Measurements from ENCODE around the gene ZFR.
"Not testable (repeated sequence)": the region's sequence is repeated elsewhere in the genome, so short reads cannot be mapped to it uniquely, and the experiment has no call there.

Gene ZFR

DNA sequence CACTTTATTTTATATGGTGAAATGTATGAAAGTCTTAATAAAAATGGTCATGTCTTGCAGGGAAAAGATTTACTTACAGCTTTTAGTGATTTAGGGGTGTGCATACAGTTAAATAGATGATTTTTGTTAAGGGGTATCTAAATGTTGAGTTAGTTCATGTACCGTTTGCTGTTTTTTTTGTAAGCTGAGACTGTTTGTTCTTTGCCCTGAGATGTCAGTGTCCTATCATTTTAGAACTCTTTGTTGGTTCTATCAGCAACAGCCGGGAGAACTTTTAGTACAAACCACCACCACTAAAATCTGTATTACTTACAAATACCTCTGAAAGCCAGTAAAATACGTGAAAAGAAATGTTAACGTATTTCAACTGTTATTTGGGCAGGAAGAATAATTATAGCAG lies 75.5 kb downstream of the ZFR start:
- no peak for TF ChIP-seq CTCF (IDR thresholded peaks at IDR 0.05; ENCODE audit: control insufficient read depth, extremely low read depth, insufficient read depth)
- DNase-seq (ENCODE audit: low read depth) = no peak
- no peak overlapping the region for H3K4me3 ChIP-seq (ENCODE audit: low read depth, low read length)

DNA sequence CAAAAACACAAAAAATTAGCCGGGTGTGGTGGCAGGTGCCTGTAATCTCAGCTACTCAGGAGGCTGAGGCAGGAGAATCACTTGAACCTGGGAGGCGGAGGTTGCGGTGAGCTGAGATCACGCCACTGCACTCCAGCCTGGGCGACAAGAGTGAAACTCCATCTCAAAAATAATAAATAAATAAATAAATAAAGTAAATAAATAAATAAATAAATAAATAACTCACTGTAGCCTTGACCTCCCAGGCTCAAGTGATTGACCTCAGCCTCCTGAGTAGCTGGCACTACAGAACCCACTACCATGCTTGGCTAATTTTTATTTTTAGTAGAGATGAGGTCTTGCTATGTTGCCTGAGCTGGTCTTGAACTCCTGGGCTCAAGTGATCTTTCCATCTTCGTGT lies 77.3 kb downstream of the ZFR start:
- not testable (repeated sequence) for H3K4me3 ChIP-seq (ENCODE audit: low read depth, low read length); DNase-seq (ENCODE audit: low read depth)

- no peak overlapping the region for H3K4me3 ChIP-seq (ENCODE audit: low read depth, low read length)
- no peak for TF ChIP-seq CTCF (IDR thresholded peaks at IDR 0.05; ENCODE audit: control insufficient read depth, extremely low read depth, insufficient read depth)
- DNase-seq (ENCODE audit: low read depth) = no peak
Observed at GRCh38 chr5:32365623-32366022, 78.9 kb downstream of the ZFR start.

- no peak for TF ChIP-seq CTCF (IDR thresholded peaks at IDR 0.05; ENCODE audit: control insufficient read depth, extremely low read depth, insufficient read depth)
- H3K4me3 ChIP-seq (ENCODE audit: low read depth, low read length) = no peak overlapping the region
- DNase-seq (ENCODE audit: low read depth) = no peak
Observed at GRCh38 chr5:32363030-32363429, 81.5 kb downstream of the ZFR start.

DNA sequence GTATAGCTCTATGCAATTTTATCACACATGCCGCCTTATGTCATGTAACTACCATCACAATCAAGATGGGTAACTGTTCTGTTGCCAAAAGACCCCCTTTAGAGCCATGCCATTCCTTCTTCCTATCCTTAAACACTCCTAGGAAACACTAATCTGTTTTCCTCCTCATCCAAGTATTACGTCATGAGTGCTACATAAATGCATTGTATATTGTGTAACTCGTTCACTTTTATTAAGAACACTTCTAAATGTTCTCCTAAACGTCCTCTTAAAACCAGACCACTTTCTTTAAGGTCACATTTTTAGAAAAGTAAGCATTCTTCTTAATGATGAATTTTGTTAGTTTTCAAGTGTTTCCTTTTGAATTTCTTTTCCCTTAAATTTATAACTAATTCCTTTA lies 82.0 kb downstream of the ZFR start:
- no peak for DNase-seq (ENCODE audit: low read depth)
- no peak overlapping the region for H3K4me3 ChIP-seq (ENCODE audit: low read depth, low read length)
- TF ChIP-seq CTCF (IDR thresholded peaks at IDR 0.05; ENCODE audit: control insufficient read depth, extremely low read depth, insufficient read depth) = no peak

GRCh38 chr5:32360906-32361305 lies 83.6 kb downstream of the ZFR start:
- no peak overlapping the region for H3K4me3 ChIP-seq (ENCODE audit: low read depth, low read length)
- no peak for TF ChIP-seq CTCF (IDR thresholded peaks at IDR 0.05; ENCODE audit: control insufficient read depth, extremely low read depth, insufficient read depth)
- no peak for DNase-seq (ENCODE audit: low read depth)

GRCh38 chr5:32358611-32359010 lies 85.9 kb downstream of the ZFR start:
- TF ChIP-seq CTCF (IDR thresholded peaks at IDR 0.05; ENCODE audit: control insufficient read depth, extremely low read depth, insufficient read depth) = no peak
- H3K4me3 ChIP-seq (ENCODE audit: low read depth, low read length) = no peak overlapping the region
- DNase-seq (ENCODE audit: low read depth) = no peak

GRCh38 chr5:32357658-32358057 lies 86.9 kb downstream of the ZFR start:
- no peak overlapping the region for H3K4me3 ChIP-seq (ENCODE audit: low read depth, low read length)
- TF ChIP-seq CTCF (IDR thresholded peaks at IDR 0.05; ENCODE audit: control insufficient read depth, extremely low read depth, insufficient read depth) = no peak
- no peak for DNase-seq (ENCODE audit: low read depth)
